GM21360 (cell line): ENCODE data around the gene MCM10.

ENCODE experiments used
- ATAC-seq: cut with Tn5 transposase; IDR thresholded peaks from one replicate; pipeline ENCODE4 v1.9.1; 2021; ENCODE audit warnings: mild to moderate bottlenecking, moderate library complexity; ENCODE audit not compliant: unreplicated experiment

The MCM10 gene

DNA sequence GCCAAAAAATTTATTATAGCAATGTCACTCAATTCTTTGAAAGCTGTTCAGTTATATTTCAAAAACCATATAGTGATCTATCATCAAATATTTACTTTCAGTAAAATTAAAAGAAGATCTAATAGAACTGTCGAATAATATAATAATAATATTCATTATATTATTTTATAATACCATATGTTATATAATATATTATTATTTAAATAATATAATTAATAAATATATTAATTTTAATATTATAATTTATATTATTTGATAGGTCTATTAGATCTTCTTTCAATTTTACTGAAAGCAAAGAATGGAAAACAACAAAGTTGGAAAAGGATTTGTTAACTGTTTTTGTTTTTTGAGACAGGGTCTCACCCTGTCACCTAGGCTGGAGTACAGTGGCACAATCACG lies 95.3 kb downstream of the MCM10 start:
- no peak for ATAC-seq

DNA sequence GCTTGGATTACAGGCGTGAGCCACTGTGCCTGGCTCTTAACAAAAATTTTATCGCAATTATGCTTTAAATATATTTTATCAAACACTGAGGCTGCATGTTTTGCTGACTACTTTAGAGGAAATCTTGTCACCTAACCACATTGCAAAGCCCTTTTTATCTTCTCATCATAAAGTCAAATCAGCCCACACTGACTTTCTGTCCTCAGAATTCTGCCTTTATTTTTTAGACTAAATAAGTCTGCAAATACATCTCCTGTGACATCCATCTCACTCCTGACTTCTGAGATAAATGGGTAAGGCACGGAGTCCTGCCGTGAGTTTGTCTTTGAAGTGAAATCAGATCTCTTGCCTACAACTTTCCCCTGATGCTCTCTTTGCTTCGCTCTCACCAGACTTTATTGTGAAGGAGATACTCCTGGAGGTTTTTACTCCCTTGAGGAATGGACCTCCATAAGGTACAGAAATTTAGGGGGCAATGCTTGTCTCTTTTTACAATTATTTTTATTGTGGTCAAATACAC lies 96.3 kb downstream of the MCM10 start:
- ATAC-seq = no peak
